Naive thymus-derived CD4-positive, alpha-beta T cell (primary cell): ENCODE results near the gene ACKR3. TPM values are rescaled to one million over a fixed set of nuclear protein-coding genes. Genes with fewer than 3 reads are reported as not detected.

ENCODE experiments used
- ATAC-seq: fragments of 150-1000 bp; cut with Tn5 transposase; 2 replicates; pipeline ENCODE4 v1.10.0; 2021; ENCODE audit warnings: mild to moderate bottlenecking, moderate library complexity
- CTCF ChIA-PET: fragments of 350-600 bp; sonication (Branson Sonifier 250); formaldehyde crosslinking; loops from one replicate; lab custom pipeline; 2021; ENCODE audit warnings: antibody characterized with exemption; lab: Charles Lee
- POLR2A ChIA-PET: fragments of 350-600 bp; sonication (Branson Sonifier 250); formaldehyde crosslinking; loops from one replicate; lab custom pipeline; 2021; ENCODE audit warnings: antibody characterized with exemption, inconsistent platforms; lab: Charles Lee
- DNase-seq, 9 donors: peaks; one replicate each; pipeline versions ENCODE4 v3.0.0 to v3.0.0-alpha.2; 2020 to 2022; ENCODE audit warnings: mixed read lengths in 1 of 9
- H3K27ac ChIP-seq: one replicate; pipeline ENCODE4 v1.7.0; 2013; ENCODE audit warnings: mild to moderate bottlenecking, low read depth, low read length, moderate library complexity
- H3K27me3 ChIP-seq, 2 donors: one replicate each; pipeline ENCODE4 v1.7.0; 2013; ENCODE audit warnings: low read length in 2 of 2, mild to moderate bottlenecking in 2 of 2, moderate library complexity in 2 of 2; ENCODE audit not compliant: control insufficient read depth in 2 of 2, insufficient read depth in 2 of 2
- H3K36me3 ChIP-seq, 3 experiments: 1 replicate in 2 of 3; 2 replicates in 1 of 3; pipeline ENCODE4 v1.7.0; 2013; ENCODE audit warnings: low read length in 3 of 3, mild to moderate bottlenecking in 3 of 3, moderate library complexity in 1 of 3; ENCODE audit not compliant: insufficient read depth in 3 of 3, control insufficient read depth in 2 of 3
- H3K4me1 ChIP-seq, 2 donors: one replicate each; pipeline ENCODE4 v1.7.0; 2013; ENCODE audit warnings: low read length in 2 of 2, mild to moderate bottlenecking in 2 of 2, moderate library complexity in 1 of 2; ENCODE audit not compliant: control insufficient read depth in 2 of 2, insufficient read depth in 2 of 2
- H3K4me3 ChIP-seq: 2 replicates; pipeline ENCODE4 v1.7.0; 2013; ENCODE audit warnings: mild to moderate bottlenecking, low read length
- H3K9me3 ChIP-seq, 3 experiments: 1 replicate in 2 of 3; 2 replicates in 1 of 3; pipeline ENCODE4 v1.7.0; 2013; ENCODE audit warnings: low read length in 3 of 3; ENCODE audit not compliant: control insufficient read depth in 2 of 3
- H3K27ac Mint-ChIP-seq, 9 donors: one replicate each; pipeline ENCODE4 v1.8.0; 2020 to 2022; ENCODE audit warnings: mixed read lengths in 9 of 9, mild to moderate bottlenecking in 8 of 9, moderate library complexity in 5 of 9, inconsistent platforms in 2 of 9
- H3K27me3 Mint-ChIP-seq, 5 donors: one replicate each; pipeline ENCODE4 v1.8.0; 2021 to 2022; ENCODE audit warnings: mixed read lengths in 5 of 5, mild to moderate bottlenecking in 1 of 5
- H3K36me3 Mint-ChIP-seq, 5 donors: one replicate each; pipeline ENCODE4 v1.8.0; 2020 to 2022; ENCODE audit warnings: mixed read lengths in 5 of 5, mild to moderate bottlenecking in 3 of 5, inconsistent platforms in 1 of 5
- H3K4me1 Mint-ChIP-seq, 7 donors: one replicate each; pipeline ENCODE4 v1.8.0; 2020 to 2022; ENCODE audit warnings: mixed read lengths in 7 of 7, mild to moderate bottlenecking in 3 of 7, inconsistent platforms in 1 of 7
- H3K4me3 Mint-ChIP-seq, 10 donors: one replicate each; pipeline ENCODE4 v1.8.0; 2020 to 2022; ENCODE audit warnings: mild to moderate bottlenecking in 10 of 10, mixed read lengths in 10 of 10, moderate library complexity in 6 of 10, inconsistent platforms in 2 of 10
- H3K9me3 Mint-ChIP-seq, 11 donors: one replicate each; pipeline ENCODE4 v1.8.0; 2020 to 2022; ENCODE audit warnings: mixed read lengths in 11 of 11, mild to moderate bottlenecking in 4 of 11, inconsistent platforms in 1 of 11, moderate library complexity in 1 of 11
- intact Hi-C, 2 donors: fragments of 100-400 bp; cut with micrococcal nuclease; formaldehyde crosslinking; loops; one replicate each; pipeline ENCODE4 v1.15.1; 2023
- polyA plus RNA-seq, 2 donors: library from polyadenylated mRNA; unstranded; fragments of 300-500 nt; fragmentation: Illumina TruSeq; gene quantifications; one replicate each; pipeline ENCODE4 v1.2.3, GENCODE V29; 2021
- total RNA-seq, 6 experiments: library from RNA in 5 of 6; stranded (reverse) in 5 of 6; gene quantifications; 1 replicate in 5 of 6; 2 replicates in 1 of 6; pipeline ENCODE4 v1.2.3 and lab custom pipeline; 2021 to 2026

The ACKR3 gene
- total and polyA plus RNA-seq, 7 experiments from 2014 or later, result 2.8 to 6.2 (median 4.1) TPM

- CTCF ChIA-PET, result no interaction called here
Measured at GRCh38 chr2:236581546-236581945, 11.9 kb downstream of the ACKR3 start.

GRCh38 chr2:236582968-236583367 lies 13.3 kb downstream of the ACKR3 start:
- Mint-ChIP-seq H3K9me3 (peaks cover 0 to 12% (median 0%) of the 10 kb centered on the region in 11 donors), H3K27ac (no peak overlapping the region), H3K36me3 (peaks cover 4 to 35% (median 22%) of the 10 kb centered on the region in 5 donors), H3K4me3 (no peak overlapping the region), H3K27me3 (no peaks in the 10 kb centered on the region), H3K4me1 (peaks cover 0 to 5% (median 0%) of the 10 kb centered on the region in 7 donors)
- Histone ChIP-seq H3K4me1 (no peaks in the 10 kb centered on the region), H3K27ac (no peak overlapping the region), H3K27me3 (no peaks in the 10 kb centered on the region), H3K4me3 (no peak overlapping the region), H3K9me3 (no peaks in the 10 kb centered on the region), H3K36me3 (peaks cover 0 to 45% (median 6%) of the 10 kb centered on the region in 3 experiments)
- ATAC-seq (no peak), DNase-seq (no peak)
- intact Hi-C loops, result no loop called here
- CTCF ChIA-PET, result no interaction called here
- POLR2A ChIA-PET, result no interaction called here

More at GRCh38 chr2:236581546-236581945, 11.9 kb downstream of the ACKR3 start:
- H3K4me3 ChIP-seq, result no peak overlapping the region
- Mint-ChIP-seq H3K36me3 (peaks cover 4 to 40% (median 22%) of the 10 kb centered on the region in 5 donors), H3K4me1 (peaks cover 0 to 5% (median 0%) of the 10 kb centered on the region in 7 donors), H3K27me3 (no peaks in the 10 kb centered on the region), H3K9me3 (peaks cover 0 to 9% (median 0%) of the 10 kb centered on the region in 11 donors), H3K27ac (no peak overlapping the region), H3K4me3 (no peak overlapping the region)
- DNase-seq (no peak), ATAC-seq (no peak)
- peaks cover 0 to 48% (median 11%) of the 10 kb centered on the region in 3 experiments for H3K36me3 ChIP-seq
- no peak overlapping the region for H3K27ac ChIP-seq
- POLR2A ChIA-PET, result no interaction called here
- H3K27me3 ChIP-seq, result no peaks in the 10 kb centered on the region
- intact Hi-C loops, result no loop called here
- H3K4me1 ChIP-seq, result no peaks in the 10 kb centered on the region
- H3K9me3 ChIP-seq, result no peaks in the 10 kb centered on the region

- ChIA-PET POLR2A (no interaction called here), CTCF (no interaction called here)
- Mint-ChIP-seq H3K9me3 (peaks cover 0 to 12% (median 0%) of the 10 kb centered on the region in 11 donors), H3K4me1 (peaks cover 0 to 5% (median 0%) of the 10 kb centered on the region in 7 donors), H3K4me3 (no peak overlapping the region), H3K36me3 (peaks cover 4 to 35% (median 22%) of the 10 kb centered on the region in 5 donors), H3K27me3 (no peaks in the 10 kb centered on the region), H3K27ac (no peak overlapping the region)
- Histone ChIP-seq H3K27ac (no peak overlapping the region), H3K9me3 (no peaks in the 10 kb centered on the region), H3K4me3 (no peak overlapping the region), H3K27me3 (no peaks in the 10 kb centered on the region), H3K36me3 (peaks cover 0 to 39% (median 6%) of the 10 kb centered on the region in 3 experiments), H3K4me1 (no peaks in the 10 kb centered on the region)
- no peak for DNase-seq
- ATAC-seq, result no peak
- intact Hi-C loops, result no loop called here
Measured at GRCh38 chr2:236583621-236584203, 14.1 kb downstream of the ACKR3 start.

GRCh38 chr2:236584521-236585384 lies 15.1 kb downstream of the ACKR3 start:
- Mint-ChIP-seq H3K9me3 (peaks cover 0 to 12% (median 0%) of the 10 kb centered on the region in 11 donors), H3K4me1 (peaks cover 0 to 5% (median 0%) of the 10 kb centered on the region in 7 donors), H3K27ac (no peak overlapping the region), H3K36me3 (peaks cover 4 to 35% (median 22%) of the 10 kb centered on the region in 5 donors), H3K4me3 (no peak overlapping the region), H3K27me3 (no peaks in the 10 kb centered on the region)
- Histone ChIP-seq H3K36me3 (peaks cover 0 to 31% (median 6%) of the 10 kb centered on the region in 3 experiments), H3K27ac (no peak overlapping the region), H3K9me3 (no peaks in the 10 kb centered on the region), H3K27me3 (no peaks in the 10 kb centered on the region), H3K4me3 (no peak overlapping the region), H3K4me1 (no peaks in the 10 kb centered on the region)
- no peak for ATAC-seq
- CTCF ChIA-PET, result no interaction called here
- POLR2A ChIA-PET, result no interaction called here
- no peak for DNase-seq
- intact Hi-C loops, result no loop called here

- no peak overlapping the region for H3K27ac Mint-ChIP-seq
- ATAC-seq, result no peak
- intact Hi-C loops, result no loop called here
- H3K27me3 Mint-ChIP-seq, result no peaks in the 10 kb centered on the region
- no peak for DNase-seq
- Histone ChIP-seq H3K36me3 (peaks cover 0 to 19% (median 3%) of the 10 kb centered on the region in 3 experiments), H3K4me3 (no peak overlapping the region), H3K27me3 (no peaks in the 10 kb centered on the region), H3K9me3 (no peaks in the 10 kb centered on the region), H3K27ac (no peak overlapping the region), H3K4me1 (no peaks in the 10 kb centered on the region)
- POLR2A ChIA-PET, result no interaction called here
- peaks cover 0 to 29% (median 12%) of the 10 kb centered on the region in 5 donors for H3K36me3 Mint-ChIP-seq
- H3K4me3 Mint-ChIP-seq, result no peak overlapping the region
- H3K9me3 Mint-ChIP-seq, result peaks cover 0 to 12% (median 0%) of the 10 kb centered on the region in 11 donors
- H3K4me1 Mint-ChIP-seq, result no peaks in the 10 kb centered on the region
- CTCF ChIA-PET, result no interaction called here
Measured at GRCh38 chr2:236585966-236586365, 16.3 kb downstream of the ACKR3 start.

GRCh38 chr2:236587861-236588815 lies 18.5 kb downstream of the ACKR3 start:
- ATAC-seq (no peak), DNase-seq (no peak)
- H3K9me3 Mint-ChIP-seq, result peaks cover 0 to 12% (median 0%) of the 10 kb centered on the region in 11 donors
- CTCF ChIA-PET, result interaction anchor here (1.1 kb wide), 1 partner anchor 235 kb away, joined by 3 read pairs; no protein-coding TSS in a partner anchor
- Histone ChIP-seq H3K4me1 (no peaks in the 10 kb centered on the region), H3K27me3 (no peaks in the 10 kb centered on the region), H3K9me3 (no peaks in the 10 kb centered on the region), H3K27ac (no peak overlapping the region), H3K4me3 (no peak overlapping the region), H3K36me3 (peaks cover 0 to 4% (median 0%) of the 10 kb centered on the region in 3 experiments)
- intact Hi-C loops, result no loop called here
- no peak overlapping the region for H3K4me3 Mint-ChIP-seq
- H3K27ac Mint-ChIP-seq, result no peak overlapping the region
- peaks cover 0 to 15% (median 8%) of the 10 kb centered on the region in 5 donors for H3K36me3 Mint-ChIP-seq
- no peaks in the 10 kb centered on the region for H3K4me1 Mint-ChIP-seq
- POLR2A ChIA-PET, result no interaction called here
- H3K27me3 Mint-ChIP-seq, result no peaks in the 10 kb centered on the region
